Thoracic aorta (tissue), 2 donors: ENCODE data around the gene UBL7. TPM values are rescaled to one million over a fixed set of nuclear protein-coding genes. Genes with fewer than 3 reads are reported as not detected.

ENCODE experiments used
- ATAC-seq: fragments of 150-250 bp; one replicate; pipeline ENCODE4 v1.8.0; 2017; ENCODE audit warnings: low read depth; ENCODE audit not compliant: insufficient number of reproducible peaks, low FRiP score
- DNase-seq: peaks from one replicate; pipeline ENCODE4 v3.0.0-alpha.2; 2020; ENCODE audit warnings: low spot score
- H3K27ac ChIP-seq, 2 donors: fragments of 200-600 bp; sonication (generic); 1 replicate in 1 of 2; 2 replicates in 1 of 2; pipeline ENCODE4 v1.5.1; 2016; ENCODE audit warnings: mild to moderate bottlenecking in 2 of 2, moderate library complexity in 2 of 2
- H3K27me3 ChIP-seq: fragments of 200-600 bp; sonication (generic); replicated peaks from 2 replicates; pipeline ENCODE4 v1.6.0; 2016; ENCODE audit warnings: mild to moderate bottlenecking; ENCODE audit not compliant: insufficient read depth
- H3K36me3 ChIP-seq: fragments of 200-600 bp; sonication (generic); one replicate; pipeline ENCODE4 v1.5.1; 2016
- H3K4me1 ChIP-seq, 2 donors: fragments of 200-600 bp; sonication (generic); 1 replicate in 1 of 2; 2 replicates in 1 of 2; pipeline versions ENCODE4 v1.5.1 to v1.6.0; 2016; ENCODE audit warnings: low read depth in 2 of 2, mild to moderate bottlenecking in 1 of 2; ENCODE audit not compliant: control insufficient read depth in 1 of 2
- H3K4me3 ChIP-seq: fragments of 200-600 bp; sonication (generic); 2 replicates; pipeline ENCODE4 v1.5.1; 2016; ENCODE audit warnings: mild to moderate bottlenecking
- H3K9me3 ChIP-seq: fragments of 200-600 bp; sonication (generic); 2 replicates; pipeline ENCODE4 v1.5.1; 2016
- total RNA-seq, 2 donors: library from RNA; depleted of rRNA; stranded (reverse); fragments of >200 nt; gene quantifications; one replicate each; pipeline versions ENCODE4 v1.1.0 to v1.2.3, GENCODE V29; 2016
- TF ChIP-seq, protein P1 (sequence below): fragments of 200-600 bp; sonication (generic); IDR thresholded peaks from one replicate; pipeline ENCODE4 v1.5.1; 2019; ENCODE audit warnings: antibody characterized with exemption

Gene UBL7
- total RNA-seq, 2 donors from 2014 or later: 41.1 to 70.5 TPM

DNA sequence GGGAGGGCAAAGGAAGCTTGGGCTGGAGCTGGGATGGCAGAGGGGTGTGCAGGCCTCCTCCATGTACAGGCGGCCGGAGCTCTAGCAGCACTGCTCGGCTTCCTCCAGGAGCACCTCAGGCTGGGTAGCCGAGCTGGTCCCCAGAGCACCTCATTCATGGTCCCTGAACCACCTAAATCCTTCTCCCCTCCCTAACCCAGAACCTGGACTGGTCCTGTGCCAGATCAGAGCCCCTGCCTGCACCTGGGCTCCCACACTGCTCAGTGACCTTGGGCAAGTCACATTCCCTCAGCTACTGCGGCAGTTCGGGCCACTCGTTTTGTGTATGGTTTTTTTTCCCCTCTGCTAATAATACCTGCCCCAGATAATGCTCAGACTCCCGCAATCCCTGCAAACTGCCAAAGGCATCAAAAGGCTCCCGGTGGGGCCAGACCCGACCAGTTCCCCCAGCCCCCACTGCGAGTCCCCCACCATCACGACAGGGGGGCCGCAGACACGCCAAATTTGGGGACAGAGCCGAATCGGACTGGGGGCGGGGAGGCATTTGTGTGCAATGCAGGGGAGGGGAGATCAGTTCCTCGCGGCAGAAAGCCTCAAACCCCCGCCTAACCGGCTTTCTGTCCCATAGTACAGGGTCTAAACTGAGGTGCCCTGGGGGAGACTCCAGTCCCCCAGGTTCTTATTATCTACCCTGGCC, 28.5 kb downstream of the UBL7 start:
- TF ChIP-seq, protein P1, sequence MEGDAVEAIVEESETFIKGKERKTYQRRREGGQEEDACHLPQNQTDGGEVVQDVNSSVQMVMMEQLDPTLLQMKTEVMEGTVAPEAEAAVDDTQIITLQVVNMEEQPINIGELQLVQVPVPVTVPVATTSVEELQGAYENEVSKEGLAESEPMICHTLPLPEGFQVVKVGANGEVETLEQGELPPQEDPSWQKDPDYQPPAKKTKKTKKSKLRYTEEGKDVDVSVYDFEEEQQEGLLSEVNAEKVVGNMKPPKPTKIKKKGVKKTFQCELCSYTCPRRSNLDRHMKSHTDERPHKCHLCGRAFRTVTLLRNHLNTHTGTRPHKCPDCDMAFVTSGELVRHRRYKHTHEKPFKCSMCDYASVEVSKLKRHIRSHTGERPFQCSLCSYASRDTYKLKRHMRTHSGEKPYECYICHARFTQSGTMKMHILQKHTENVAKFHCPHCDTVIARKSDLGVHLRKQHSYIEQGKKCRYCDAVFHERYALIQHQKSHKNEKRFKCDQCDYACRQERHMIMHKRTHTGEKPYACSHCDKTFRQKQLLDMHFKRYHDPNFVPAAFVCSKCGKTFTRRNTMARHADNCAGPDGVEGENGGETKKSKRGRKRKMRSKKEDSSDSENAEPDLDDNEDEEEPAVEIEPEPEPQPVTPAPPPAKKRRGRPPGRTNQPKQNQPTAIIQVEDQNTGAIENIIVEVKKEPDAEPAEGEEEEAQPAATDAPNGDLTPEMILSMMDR: no peak
- no peak overlapping the region for H3K27ac ChIP-seq
- DNase-seq (no peak), ATAC-seq (no peak)
- H3K9me3 ChIP-seq: no peaks in the 10 kb centered on the region
- H3K4me3 ChIP-seq: peak overlapping the region; percentile 93
- H3K27me3 ChIP-seq: peaks cover 4% of the 10 kb centered on the region
- no peaks in the 10 kb centered on the region for H3K36me3 ChIP-seq
- H3K4me1 ChIP-seq: peaks cover 4 to 15% of the 10 kb centered on the region in 2 donors

DNA sequence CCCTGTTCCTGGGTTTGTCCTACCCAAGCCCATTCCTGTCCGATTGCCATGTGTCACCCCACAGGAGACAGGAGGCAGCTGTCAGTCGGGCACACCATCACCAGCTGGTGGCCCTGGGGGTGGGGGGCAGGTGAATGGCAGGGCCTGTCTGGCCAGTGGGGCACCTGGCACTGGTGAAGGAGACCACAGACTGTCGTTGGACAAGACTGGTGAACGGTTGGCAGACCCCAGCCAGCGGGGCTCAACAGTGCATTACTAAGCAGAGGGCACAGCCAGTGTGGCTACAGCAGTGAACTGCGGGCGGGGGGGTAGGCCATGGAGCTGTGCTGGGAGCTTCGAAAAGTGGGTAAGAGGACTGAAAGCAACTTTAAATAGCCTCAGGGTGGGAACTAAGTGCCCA, 29.3 kb downstream of the UBL7 start:
- Histone ChIP-seq H3K27ac (no peak overlapping the region), H3K9me3 (no peaks in the 10 kb centered on the region), H3K4me3 (no peak overlapping the region), H3K27me3 (peaks cover 4% of the 10 kb centered on the region), H3K36me3 (no peaks in the 10 kb centered on the region), H3K4me1 (peaks cover 4 to 15% of the 10 kb centered on the region in 2 donors)
- DNase-seq (no peak), ATAC-seq (no peak)
- TF ChIP-seq, protein P1: no peak

DNA sequence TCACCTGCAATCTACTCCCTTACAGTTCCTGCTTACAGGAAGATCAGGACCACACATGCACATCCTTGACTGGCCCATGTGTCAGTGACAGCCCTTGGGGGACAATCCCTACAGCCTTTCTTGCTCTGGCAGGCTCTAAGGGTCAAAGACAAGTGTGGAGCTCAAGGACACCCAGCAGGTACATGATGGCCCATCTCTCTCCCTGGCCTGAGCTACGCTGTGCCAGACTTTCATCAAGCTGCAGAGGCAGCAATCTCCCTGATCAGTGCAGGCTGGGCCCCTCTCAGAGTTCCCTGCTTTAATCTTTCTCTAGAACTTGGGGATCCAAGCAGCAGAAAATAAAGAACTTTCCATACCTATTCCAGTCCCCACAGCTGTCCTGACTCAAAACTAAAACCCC, 29.8 kb downstream of the UBL7 start:
- Histone ChIP-seq H3K4me3 (no peak overlapping the region), H3K4me1 (peaks cover 4 to 15% of the 10 kb centered on the region in 2 donors), H3K9me3 (no peaks in the 10 kb centered on the region), H3K27ac (no peak overlapping the region), H3K27me3 (peaks cover 4% of the 10 kb centered on the region), H3K36me3 (no peaks in the 10 kb centered on the region)
- TF ChIP-seq, protein P1: no peak
- DNase-seq (no peak), ATAC-seq (no peak)

DNA sequence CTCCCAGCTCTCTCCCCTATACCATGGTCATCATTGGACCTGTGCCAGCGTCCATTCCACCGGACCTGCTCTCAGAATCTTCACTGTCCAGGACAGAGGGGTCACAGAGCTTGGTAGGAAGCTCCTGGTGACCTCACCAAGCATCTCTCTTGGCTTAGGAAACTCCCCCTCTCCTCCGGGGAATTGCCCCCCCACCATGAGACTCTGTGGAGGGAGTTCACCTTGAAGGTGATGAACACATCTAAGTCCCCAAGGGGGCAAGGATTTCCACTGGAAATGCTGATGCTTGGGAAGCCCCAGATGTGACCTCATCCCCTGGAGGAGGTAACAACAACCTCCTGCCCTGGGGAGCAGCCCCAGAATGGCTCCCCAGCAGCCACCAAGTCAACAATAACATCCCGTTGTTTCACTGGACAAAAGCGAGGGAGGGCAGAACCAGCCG, 30.4 kb downstream of the UBL7 start:
- ATAC-seq: no peak
- H3K27ac ChIP-seq: no peak overlapping the region
- no peak overlapping the region for H3K4me3 ChIP-seq
- H3K4me1 ChIP-seq: peaks cover 4 to 15% of the 10 kb centered on the region in 2 donors
- DNase-seq: no peak
- H3K36me3 ChIP-seq: no peaks in the 10 kb centered on the region
- H3K9me3 ChIP-seq: no peaks in the 10 kb centered on the region
- TF ChIP-seq, protein P1: no peak
- peaks cover 4% of the 10 kb centered on the region for H3K27me3 ChIP-seq

DNA sequence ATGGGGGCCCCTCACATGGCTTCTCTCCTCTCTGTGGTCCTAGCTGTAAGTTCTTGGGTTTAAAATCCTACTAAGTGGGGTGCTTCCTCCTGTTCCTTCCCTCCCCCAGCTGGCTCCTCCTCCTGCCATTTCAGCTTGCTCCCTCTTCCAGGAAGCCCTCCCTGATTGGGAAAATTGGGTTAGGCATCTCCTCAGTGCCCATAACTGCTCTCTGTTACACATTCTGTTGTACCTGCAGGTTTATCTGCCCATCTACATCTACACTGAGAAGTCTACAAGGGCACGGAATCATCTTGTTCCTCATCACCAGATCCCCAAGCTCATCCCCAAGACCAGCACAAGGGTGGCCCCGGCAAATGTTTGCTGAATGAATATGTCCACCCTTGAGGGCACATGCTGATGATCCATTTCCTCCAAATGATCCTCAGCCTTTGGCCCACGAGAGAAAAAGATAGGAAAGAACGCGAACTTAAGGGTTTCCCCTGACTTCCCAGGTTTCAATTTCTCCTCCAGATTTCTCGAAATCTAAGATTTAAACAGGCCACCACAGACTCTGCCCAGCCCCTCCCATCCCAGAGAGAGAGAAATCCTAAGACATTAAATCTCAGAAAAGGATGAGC, 31.1 kb downstream of the UBL7 start:
- Histone ChIP-seq H3K4me3 (no peak overlapping the region), H3K27ac (no peak overlapping the region), H3K36me3 (no peaks in the 10 kb centered on the region), H3K27me3 (peaks cover 4% of the 10 kb centered on the region), H3K4me1 (peaks cover 4 to 15% of the 10 kb centered on the region in 2 donors), H3K9me3 (no peaks in the 10 kb centered on the region)
- DNase-seq: no peak
- TF ChIP-seq, protein P1: no peak
- ATAC-seq: no peak
